SIG-M5 treated with dmso at 0.1 percent for 504 hours (cell line): ENCODE results near the gene RLN2.

Experiments used
- DNase-seq: peaks from one replicate; lab custom pipeline; 2025; ENCODE audit not compliant: unreplicated experiment; lab: John Stamatoyannopoulos, UW

The RLN2 gene

DNA sequence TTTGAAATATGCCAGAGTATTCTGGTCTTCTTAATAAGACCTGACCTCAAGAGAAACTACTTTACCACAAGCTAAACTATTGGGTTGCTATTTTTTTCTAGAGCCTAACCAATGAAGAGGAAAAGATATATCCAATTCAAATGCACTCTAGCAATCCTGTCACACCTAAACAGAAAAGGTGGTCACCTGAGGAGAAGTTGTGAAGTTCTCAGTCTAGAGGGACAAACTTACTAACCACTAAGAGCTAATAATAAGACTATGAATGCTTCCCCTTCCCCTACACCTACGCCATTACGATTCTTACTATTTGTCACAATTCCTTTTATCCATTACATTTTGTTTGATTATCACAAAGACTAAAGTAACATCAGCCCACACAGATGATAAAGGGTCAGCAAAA lies 29.7 kb downstream of the RLN2 start:
- DNase-seq, result no peak

DNA sequence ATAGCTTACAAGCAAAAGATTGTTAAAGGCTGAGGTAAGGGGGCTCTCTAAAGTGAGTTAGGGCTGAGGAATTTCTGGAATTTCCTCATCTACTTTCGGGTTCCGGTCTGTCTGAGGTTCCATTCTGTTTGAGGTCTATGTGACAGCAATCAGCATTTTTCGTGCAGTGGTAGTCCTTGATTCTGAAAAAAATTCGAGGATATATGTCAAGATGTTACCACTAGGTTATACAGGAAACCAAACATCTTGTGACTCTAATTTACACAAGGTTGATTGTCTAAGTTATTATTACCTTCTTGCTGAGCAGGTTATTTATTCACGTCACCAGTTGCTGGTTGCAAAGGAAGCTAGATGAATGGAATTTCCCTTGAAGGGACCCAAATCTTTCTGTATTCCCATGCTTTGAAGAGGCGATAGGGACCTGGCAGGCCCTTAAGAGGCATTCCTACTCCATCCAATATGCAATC lies 35.2 kb downstream of the RLN2 start:
- no peak for DNase-seq

DNA sequence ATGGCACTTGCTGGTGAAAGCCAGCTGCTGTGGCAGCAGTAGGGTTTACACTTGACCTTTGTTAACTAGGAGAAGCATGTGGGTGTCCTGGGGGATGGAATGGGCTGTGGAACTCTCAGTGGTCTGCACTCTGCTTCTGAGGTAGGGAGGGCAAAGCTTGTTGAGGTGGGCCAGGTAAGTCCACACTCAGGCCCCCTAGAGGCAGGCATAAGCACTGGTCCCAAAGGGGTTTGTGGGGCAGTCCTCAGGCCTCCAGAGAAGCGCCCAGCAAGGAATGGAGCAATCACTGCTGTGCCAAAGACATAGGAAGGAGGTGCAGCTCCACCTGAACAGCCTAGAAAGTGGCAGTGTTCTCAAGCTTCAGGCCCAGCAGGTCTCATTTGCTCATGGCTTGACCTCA lies 38.6 kb downstream of the RLN2 start:
- DNase-seq, result no peak

DNA sequence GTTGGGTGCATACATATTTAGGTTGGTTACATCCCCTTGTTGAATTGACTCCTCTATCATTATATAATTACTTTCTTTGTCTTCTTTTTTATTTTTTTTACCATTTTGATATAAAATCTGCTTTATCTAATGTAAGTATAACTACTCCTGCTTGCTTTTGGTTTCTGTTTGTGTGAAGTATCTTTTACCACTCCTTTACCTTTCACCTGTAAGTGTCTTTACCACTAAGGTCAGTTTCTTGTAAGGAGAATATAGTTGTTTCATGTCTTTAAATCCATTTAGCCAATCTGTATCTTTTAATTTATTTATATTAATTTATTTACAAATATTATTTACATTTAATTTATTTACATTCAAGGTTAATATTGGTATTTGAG lies 40.3 kb downstream of the RLN2 start:
- no peak for DNase-seq

DNA sequence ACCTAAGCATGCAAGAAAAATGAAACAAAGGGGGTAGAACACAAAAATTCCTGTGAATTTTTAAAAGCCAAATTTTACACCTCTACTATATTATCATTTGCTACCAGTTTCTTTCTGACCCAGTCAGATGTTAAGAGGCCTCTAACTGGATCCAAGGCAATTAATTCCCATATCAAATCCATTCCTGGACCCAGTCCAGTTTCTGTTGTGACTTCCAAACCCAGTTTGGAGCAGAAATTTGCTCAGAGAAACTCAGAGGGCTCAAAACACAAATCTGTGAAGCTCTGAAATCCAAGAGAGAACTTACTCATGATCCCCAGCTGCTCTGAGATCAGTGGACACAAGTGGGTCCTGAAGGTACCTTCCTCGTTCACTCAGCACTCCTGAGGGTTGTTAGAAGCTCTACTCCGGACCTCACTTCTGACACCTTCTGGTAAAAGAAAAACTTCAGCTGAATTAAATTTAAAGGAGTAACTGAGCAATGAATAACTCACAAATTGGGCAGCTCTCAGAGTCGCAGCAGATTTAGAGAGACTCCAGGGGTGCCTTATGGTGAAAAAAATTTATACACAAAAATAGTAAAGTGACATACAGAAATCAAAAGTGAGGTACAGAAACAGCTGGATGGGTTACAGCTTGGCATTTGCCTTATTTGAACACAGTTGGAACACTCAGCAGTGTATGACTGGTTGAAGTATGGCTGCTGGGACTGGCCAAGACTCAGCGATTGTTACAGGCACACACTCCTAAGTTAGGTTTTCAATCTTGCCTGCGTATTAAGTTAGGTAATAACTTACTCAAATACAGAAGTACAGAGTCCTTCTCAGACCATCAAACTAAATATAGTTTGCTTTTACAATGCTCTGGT lies 40.9 kb downstream of the RLN2 start:
- DNase-seq, result no peak
